ENCODE results near the gene MATR3.
"Not testable (repeated sequence)": the region's sequence is repeated elsewhere in the genome, so short reads cannot be mapped to it uniquely, and the experiment has no call there.

The MATR3 gene

GRCh38 chr5:139296862-139297326 is 3.4 kb downstream of the MATR3 start:
- H3K4me3 ChIP-seq (ENCODE audit: low read depth, low read length): no peak overlapping the region

DNA sequence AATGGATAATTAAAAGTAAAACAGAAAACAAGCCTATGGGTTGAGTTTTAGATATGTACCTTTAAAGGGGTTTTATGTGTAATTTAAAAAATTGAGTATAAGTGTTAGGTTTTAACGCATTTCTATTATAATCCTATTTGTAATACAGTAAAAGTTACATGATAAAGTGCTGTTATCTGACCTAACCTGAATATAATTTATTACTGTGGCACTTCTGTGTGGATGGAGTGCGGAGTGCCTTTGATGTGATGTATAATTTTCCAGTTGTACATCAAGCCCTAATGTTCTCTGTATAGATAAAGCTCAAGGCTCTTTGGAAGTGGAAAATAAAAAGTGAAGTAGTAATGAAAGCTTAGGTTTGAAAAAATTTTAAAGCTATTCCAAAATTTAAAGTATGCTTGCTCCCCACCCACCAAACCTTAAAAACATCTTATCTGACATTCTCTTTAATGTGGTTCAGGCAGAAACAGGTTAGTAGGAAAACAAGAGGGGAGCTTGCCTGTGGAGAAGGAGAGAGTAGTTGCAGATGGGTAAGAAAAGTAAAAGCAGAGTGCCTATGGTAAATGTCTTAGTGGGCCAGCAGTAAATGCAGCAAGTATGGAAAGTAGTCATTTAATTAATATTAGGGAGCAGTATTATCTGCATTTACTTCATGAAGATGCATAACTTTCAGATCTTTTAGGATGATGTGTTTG is 4.0 kb downstream of the MATR3 start:
- H3K4me3 ChIP-seq (ENCODE audit: low read depth, low read length): no peak overlapping the region

DNA sequence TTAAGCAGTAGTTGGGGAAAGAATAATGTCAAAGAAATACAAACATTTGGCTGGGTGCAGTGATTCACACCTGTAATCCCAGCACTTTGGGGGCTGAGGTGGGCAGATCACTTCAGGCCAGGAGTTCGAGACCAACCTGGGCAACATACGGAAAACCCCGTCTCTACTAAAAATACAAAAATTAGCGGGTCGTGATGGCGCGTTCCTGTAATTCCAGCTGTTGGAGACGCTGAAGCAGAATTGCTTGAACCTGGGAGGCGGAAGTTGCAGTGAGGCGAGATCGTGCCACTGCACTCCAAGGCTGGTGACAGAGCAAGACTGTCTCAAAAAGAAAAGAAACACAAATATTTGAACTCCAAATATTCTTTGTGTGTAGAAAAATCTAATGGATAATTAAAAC is 4.7 kb downstream of the MATR3 start:
- H3K4me3 ChIP-seq (ENCODE audit: low read depth, low read length): no peak overlapping the region

DNA sequence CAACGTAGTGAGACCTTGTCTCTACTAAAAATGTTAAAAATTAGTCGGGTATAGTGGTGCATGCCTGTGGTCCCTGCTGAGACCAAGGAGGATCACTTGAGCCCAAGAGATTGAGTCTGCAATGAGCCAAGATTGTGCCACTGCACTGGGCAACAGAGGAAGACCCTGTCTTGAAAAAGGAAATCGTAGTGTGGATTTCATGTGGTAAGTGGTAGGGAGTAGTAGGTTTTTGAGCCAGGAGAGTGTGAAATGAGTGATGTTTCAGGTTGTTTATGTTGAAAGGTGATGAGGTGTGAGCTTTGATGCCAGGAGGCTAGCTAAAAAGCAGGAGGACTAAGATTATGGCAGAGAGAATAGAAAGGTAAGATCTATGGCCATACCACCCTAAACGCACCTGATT is 5.9 kb downstream of the MATR3 start:
- H3K4me3 ChIP-seq (ENCODE audit: low read depth, low read length): no peak overlapping the region

DNA sequence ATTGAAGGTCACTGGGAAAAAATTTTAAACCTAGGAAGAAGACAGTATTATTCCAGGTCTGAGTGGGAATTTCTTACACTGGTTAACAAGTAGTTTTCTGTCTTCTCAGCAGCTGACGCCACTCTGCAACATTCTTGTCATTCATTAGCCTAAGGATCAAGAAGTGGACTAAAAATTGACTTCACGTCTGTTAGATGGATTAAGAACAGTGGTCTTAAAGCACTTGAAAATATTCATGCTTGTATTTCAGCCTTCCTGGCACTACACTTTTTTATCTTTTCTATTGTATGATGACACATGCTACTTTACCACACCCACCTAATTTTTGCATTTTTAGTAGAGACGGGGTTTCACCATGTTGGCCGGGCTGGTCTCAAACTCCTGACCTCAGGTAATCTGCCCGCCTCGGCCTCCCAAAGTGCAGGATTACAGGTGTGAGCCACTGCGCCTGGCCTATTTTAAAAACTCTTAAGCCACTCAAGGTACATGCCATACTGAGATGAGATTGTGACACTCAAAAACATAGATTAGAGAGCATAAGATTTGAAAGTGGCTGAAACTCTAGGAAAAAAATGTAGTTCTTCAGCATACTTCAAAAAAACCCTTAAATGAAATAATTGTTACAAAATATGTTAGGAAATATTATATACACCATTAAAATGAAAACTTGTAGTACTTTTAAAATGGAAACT is 8.4 kb downstream of the MATR3 start:
- no peak overlapping the region for H3K4me3 ChIP-seq (ENCODE audit: low read depth, low read length)

- H3K4me3 ChIP-seq (ENCODE audit: low read depth, low read length): no peak overlapping the region
These were observed 11.1 kb downstream of the MATR3 start for GRCh38 chr5:139304391-139305324.

GRCh38 chr5:139306197-139306596 is 12.7 kb downstream of the MATR3 start:
- no peak overlapping the region for H3K4me3 ChIP-seq (ENCODE audit: low read depth, low read length)

DNA sequence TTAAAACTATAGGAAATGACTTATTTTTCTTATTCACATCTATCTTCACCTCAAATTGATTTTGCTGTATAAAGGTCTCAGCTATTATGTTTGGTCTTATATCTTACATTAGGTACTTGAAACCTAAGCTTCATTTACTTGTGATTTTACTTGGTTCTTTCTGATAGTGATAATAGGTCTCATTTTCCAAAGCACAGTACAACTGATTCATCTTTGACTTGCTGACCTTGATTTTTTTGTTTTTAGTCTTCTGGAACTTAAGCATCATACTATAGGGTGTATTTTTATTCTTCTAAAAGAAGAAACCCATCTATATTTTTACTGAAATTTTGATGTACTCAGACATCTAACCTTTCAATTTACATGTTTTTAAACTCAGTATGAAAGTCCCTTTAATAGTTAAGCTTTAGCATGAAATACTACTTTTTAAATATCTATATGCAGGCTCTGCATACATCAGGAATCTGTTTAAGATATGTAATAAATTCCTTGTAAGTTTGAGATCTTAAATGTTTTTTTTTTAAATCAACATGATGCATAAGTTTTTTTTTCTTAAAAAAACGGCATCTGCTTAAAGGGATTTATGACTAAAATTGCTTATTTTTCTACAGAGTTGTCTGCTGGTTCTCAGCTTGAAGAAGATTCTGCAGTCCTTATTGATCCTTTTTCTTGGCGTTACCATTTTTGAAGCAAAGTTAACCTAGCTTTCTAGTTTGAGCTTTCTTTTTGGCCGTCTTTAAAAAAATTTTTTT is 13.3 kb downstream of the MATR3 start:
- no peak overlapping the region for H3K4me3 ChIP-seq (ENCODE audit: low read depth, low read length)

DNA sequence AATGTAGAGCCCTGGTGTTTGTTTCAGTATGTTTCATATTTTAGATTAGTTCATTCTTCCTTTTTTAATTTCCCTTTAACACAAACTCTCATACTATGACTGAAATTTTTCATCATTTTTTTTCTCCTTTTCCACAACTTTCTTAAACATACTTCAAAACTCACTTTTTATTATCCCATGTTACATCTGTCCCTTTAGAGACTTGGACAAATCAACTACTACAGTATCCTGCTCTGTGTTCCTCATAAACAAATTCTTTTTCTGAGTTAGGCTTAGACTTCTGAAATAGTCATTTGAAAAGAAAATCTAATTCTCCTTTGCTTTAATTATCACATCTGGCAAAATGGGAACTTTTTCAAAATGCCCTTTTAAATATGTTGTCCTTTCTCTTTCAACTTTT is 15.3 kb downstream of the MATR3 start:
- no peak overlapping the region for H3K4me3 ChIP-seq (ENCODE audit: low read depth, low read length)

- not testable (repeated sequence) for H3K4me3 ChIP-seq (ENCODE audit: low read depth, low read length)
These were observed 17.2 kb downstream of the MATR3 start for GRCh38 chr5:139310715-139311186.

DNA sequence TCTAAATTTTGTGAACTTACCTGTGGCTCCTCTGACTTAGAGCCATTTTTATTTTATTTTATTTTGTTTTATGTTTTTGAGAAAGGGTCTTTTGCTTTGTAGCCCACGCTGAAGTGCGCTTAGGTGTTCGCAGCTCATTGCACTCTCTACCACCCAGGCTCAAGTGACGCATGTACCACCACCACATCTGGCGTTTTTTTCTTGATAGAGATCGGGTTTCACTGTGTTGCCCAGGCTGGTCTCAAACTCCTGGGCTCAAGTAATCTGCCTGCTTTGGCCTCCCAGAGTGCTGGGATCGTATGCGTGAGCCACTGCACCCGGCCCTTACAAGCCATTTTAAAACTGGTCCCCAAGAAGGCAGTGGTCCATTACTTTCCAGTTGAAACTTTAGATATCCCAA is 18.5 kb downstream of the MATR3 start:
- no peak overlapping the region for H3K4me3 ChIP-seq (ENCODE audit: low read depth, low read length)

DNA sequence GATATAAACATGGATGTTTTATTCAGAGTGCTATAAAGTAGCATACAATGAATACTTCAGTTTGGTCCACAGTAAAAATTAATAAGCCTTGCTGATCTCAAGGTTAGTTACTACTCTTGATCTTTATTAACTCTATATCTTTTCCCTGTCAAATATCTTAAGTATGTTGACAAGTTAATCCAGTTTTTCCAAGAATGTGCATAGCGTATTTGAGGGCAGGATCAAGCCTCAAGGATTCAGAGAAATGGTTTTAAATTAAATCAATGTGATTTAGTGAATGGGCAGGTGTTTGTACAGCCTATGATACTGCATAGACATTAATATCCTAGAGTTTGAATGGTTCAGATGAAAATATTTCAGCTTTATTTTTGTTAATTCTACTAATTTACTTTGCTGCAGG is 20.7 kb downstream of the MATR3 start:
- no peak overlapping the region for H3K4me3 ChIP-seq (ENCODE audit: low read depth, low read length)

DNA sequence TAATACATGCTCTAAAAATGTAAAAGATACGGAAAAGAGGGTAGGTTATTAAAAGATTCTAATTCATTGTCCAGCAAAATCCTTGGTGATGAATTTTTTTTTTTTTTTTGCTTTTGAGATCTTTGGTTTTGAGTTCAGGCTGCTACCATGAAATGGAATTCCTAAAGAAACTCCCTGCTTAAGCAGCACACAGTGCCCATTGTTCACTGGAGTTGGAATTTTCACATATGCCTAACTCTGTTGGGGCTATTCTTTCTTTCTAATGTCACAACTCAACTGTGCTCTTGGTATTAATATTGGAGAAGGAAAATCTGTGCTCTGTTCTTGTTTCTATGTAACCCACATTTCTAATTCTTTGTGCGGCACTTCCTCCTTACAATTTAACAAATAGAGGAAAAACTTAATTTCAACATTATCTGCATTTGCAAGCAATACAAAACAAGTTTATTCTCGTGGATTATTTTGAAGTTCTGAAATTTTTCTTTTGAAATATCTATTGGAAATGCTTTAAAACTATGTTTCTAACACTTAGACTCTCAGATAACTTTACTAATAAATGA is 21.6 kb downstream of the MATR3 start:
- H3K4me3 ChIP-seq (ENCODE audit: low read depth, low read length): no peak overlapping the region

DNA sequence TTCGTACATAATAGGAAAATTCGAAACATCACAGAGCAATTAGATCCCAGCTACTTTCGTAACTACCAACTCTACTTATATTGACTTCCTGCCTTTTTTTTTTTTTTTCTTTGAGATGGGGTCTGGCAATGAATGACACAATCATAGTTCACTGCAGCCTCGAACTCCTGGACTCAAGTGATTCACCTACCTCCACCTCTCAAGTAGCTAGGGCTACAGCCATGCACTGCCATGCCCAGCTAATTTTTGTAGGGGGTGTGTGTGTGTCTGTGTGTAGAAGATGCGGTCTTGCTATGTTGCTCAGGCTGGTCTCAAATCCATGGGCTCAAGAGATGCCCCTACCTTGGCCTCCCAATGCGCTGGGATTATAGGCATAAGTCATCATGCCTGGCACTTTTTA is 42.3 kb downstream of the MATR3 start:
- no peak overlapping the region for H3K4me3 ChIP-seq (ENCODE audit: low read depth, low read length)

- no peak overlapping the region for H3K4me3 ChIP-seq (ENCODE audit: low read depth, low read length)
These were observed 46.5 kb downstream of the MATR3 start for GRCh38 chr5:139340051-139340450.

DNA sequence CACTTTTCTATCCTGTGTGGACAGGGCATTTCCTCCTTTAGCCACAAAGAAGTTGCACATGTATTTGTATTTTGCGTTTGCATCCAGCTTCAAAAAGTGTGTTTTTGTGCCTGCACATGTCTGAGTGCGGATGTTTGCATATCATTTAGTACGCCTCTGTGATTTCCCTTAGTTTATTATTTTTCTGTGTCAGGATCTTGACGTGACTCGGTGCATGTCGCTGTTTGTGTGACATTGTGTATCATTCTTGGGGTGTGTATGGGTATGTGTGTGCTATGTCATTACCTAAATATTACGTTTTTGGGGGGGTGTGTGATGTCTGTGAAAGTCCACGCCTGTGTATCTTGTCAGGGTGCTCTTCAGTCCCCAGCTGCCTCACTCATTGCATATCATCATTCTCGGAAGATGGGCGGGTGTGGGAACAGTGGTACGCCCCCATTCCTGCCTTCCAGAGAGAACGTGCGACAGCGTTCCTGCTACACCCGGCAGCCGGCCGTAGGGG is 47.7 kb downstream of the MATR3 start:
- peak overlapping the region; percentile 0 for H3K4me3 ChIP-seq (ENCODE audit: low read depth, low read length)

DNA sequence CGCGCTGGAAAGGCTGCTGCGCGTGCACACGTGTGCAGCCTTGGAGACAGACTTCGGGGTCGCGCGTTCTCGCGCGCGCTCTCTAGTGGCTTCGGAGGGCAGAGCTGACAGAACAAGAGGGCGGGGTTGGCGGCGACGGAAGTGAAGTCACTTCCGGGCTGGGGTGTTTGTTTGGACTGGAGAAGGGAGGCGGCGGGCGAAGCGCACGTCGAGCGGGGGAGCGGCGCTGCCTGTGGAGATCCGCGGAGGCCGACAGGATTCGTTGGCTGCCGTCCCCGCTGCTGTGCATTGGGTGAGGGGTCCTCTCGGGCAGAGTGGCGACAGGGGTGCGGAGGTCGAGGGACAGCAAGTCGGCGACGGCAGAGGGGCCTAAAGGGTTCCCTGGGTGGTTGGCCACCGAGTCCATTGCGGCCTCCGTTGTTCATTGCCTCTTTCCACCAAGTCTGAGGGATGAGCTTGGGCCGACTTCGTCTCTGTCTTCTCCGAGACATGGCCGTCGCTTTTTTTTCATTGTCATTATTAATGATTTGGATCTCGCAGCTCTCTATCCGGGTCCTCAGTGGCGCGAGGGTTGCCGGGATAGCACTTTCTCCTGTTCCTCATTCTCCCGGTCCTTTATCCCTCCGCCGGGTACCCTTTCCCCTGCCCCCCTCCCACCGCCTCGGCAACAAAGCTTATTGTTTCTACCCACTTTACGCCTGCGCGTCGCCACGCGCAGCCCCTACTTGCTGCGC is 48.3 kb downstream of the MATR3 start, which contains the start of gene PAIP2:
Gene PAIP2 (plus strand): TSS at position 166 of the 734 bp plus-strand sequence. CDS start 21,931 bp downstream, outside the sequence.
- H3K4me3 ChIP-seq (ENCODE audit: low read depth, low read length): peak within 1 kb of the TSS; percentile 99

- H3K4me3 ChIP-seq (ENCODE audit: low read depth, low read length): peak overlapping the region; percentile 99
These were observed 48.8 kb downstream of the MATR3 start for GRCh38 chr5:139342423-139342723.

DNA sequence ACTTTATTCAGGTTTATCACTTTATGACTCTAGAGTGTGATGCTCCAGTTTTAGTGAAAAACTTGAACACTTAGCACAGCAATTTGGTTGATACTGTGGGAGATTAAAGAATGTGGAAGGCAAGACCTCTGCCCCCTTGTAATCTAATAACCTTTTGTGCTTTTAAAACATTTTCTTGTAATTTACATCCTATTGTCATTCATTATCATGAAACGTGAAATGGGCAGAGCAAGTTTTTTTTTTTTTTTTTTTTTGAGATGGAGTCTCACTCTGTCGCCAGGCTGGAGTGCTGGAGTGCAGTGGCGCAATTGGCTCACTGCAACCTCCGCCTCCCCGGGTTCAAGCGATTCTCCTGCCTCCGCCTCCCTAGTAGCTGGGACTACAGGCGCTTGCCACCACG is 49.9 kb downstream of the MATR3 start:
- H3K4me3 ChIP-seq (ENCODE audit: low read depth, low read length): no peak overlapping the region

- H3K4me3 ChIP-seq (ENCODE audit: low read depth, low read length): no peak overlapping the region
These were observed 50.6 kb downstream of the MATR3 start for GRCh38 chr5:139344177-139344576.

Measured in iPS-11a (cell line).